ENCODE results near the gene RAB20. TPM values are rescaled to one million over a fixed set of nuclear protein-coding genes. Genes with fewer than 3 reads are reported as not detected.

Gene RAB20
- total and polyA plus RNA-seq, 2 experiments from 2014 or later, result 28.3 to 37.4 TPM

DNA sequence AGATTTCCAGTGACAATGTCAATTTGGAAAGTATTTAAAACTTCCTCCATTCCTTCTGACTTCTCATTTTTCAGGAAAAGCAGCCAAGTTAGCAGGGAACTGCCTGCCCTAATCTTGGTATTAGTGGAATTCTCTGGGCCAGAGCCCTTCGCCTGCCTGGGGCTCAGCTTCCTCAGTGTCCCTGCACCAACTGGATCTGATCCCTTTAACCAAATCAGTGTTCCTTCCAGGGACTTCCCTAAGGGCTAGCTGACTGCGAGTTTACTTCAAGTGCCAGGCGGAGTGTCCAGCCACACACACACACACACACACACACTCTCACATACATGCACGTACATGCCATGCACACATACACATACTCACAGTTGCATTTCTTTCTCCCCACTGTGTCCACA lies 20.0 kb downstream of the RAB20 start:
- H3K4me2 ChIP-seq, result peak overlapping the region; percentile 23
- WGBS (ENCODE audit: low lambda C conversion rate, missing lambda C conversion rate), result 48% methylated on average over 4 of the region's 4 CpGs
- H3K27ac ChIP-seq, result peak overlapping the region; percentile 50

DNA sequence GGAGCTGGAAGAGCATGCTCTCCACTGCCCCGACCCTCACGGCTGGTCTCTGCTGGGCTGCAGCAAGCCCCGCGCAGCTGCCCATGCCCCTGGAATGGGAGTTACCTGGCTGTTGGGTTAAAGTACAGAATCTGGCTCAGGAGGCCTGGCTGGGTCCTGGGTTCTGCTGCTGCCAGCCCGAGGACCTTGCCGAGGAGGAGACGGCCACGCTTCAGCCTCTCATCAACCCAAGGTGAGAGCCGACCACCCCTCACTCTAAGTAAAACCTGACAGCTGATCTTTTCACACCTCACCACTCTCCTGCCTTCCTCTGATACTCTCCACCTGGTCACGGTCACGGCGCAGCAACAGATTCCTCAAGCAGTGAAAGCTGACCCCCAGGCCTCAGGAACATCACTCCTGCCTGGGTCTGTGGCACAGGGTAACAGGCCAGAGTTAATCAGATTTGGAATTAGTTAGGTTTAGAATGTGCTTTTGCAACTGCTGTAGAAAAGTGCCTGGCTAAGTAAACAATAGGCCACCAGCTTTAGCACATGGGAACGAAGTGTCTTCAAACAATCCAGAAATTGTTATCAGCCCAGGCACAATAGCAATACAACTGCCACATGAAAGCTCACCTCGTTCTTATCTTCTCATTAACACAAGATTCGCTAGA lies 20.5 kb downstream of the RAB20 start:
- Histone ChIP-seq H2AFZ (no peak overlapping the region), H3K27me3 (no peaks in the 10 kb centered on the region), H3K79me2 (peaks cover 77% of the 10 kb centered on the region), H3K9me3 (ENCODE audit: low read depth) (peaks cover 7% of the 10 kb centered on the region), H4K20me1 (ENCODE audit: insufficient read depth, poor library complexity, severe bottlenecking) (no peaks in the 10 kb centered on the region), H3K9me2 (replicated peaks; ENCODE audit: insufficient read depth) (no peaks in the 10 kb centered on the region), H3K36me3 (replicated peaks; ENCODE audit: insufficient read depth, low read depth) (no peaks in the 10 kb centered on the region), H3K4me1 (ENCODE audit: insufficient read depth) (peaks cover 22% of the 10 kb centered on the region), H3K4me3 (no peak overlapping the region), H3K27ac (peak overlapping the region; percentile 50), H3K4me2 (peak overlapping the region; percentile 23)
- TF ChIP-seq EZH2phosphoT487 (IDR thresholded peaks at IDR 0.05; ENCODE audit: low read depth, severe bottlenecking, unreplicated experiment), result no peak
- no peak for TF ChIP-seq EZH2 (IDR thresholded peaks at IDR 0.05; ENCODE audit: borderline replicate concordance)
- TF ChIP-seq, protein P1, sequence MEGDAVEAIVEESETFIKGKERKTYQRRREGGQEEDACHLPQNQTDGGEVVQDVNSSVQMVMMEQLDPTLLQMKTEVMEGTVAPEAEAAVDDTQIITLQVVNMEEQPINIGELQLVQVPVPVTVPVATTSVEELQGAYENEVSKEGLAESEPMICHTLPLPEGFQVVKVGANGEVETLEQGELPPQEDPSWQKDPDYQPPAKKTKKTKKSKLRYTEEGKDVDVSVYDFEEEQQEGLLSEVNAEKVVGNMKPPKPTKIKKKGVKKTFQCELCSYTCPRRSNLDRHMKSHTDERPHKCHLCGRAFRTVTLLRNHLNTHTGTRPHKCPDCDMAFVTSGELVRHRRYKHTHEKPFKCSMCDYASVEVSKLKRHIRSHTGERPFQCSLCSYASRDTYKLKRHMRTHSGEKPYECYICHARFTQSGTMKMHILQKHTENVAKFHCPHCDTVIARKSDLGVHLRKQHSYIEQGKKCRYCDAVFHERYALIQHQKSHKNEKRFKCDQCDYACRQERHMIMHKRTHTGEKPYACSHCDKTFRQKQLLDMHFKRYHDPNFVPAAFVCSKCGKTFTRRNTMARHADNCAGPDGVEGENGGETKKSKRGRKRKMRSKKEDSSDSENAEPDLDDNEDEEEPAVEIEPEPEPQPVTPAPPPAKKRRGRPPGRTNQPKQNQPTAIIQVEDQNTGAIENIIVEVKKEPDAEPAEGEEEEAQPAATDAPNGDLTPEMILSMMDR (IDR thresholded peaks at IDR 0.05; ENCODE audit: poor library complexity), result no peak
- 50% methylated on average over 15 of the region's 15 CpGs for WGBS (ENCODE audit: low lambda C conversion rate, missing lambda C conversion rate)
- DNase-seq (ENCODE audit: low spot score), result no peak

More for the DNA sequence above, 20.0 kb downstream of the RAB20 start:
- peaks cover 7% of the 10 kb centered on the region for H3K9me3 ChIP-seq (ENCODE audit: low read depth)
- H3K9me2 ChIP-seq (replicated peaks; ENCODE audit: insufficient read depth), result no peaks in the 10 kb centered on the region
- H4K20me1 ChIP-seq (ENCODE audit: insufficient read depth, poor library complexity, severe bottlenecking), result no peaks in the 10 kb centered on the region
- no peaks in the 10 kb centered on the region for H3K36me3 ChIP-seq (replicated peaks; ENCODE audit: insufficient read depth, low read depth)
- TF ChIP-seq EZH2 (IDR thresholded peaks at IDR 0.05; ENCODE audit: borderline replicate concordance), result no peak
- TF ChIP-seq EZH2phosphoT487 (IDR thresholded peaks at IDR 0.05; ENCODE audit: low read depth, severe bottlenecking, unreplicated experiment), result no peak
- TF ChIP-seq, protein P1 (IDR thresholded peaks at IDR 0.05; ENCODE audit: poor library complexity), result no peak
- H3K4me3 ChIP-seq, result no peak overlapping the region
- no peaks in the 10 kb centered on the region for H3K27me3 ChIP-seq
- H2AFZ ChIP-seq, result no peak overlapping the region
- H3K79me2 ChIP-seq, result peaks cover 77% of the 10 kb centered on the region
- no peak for DNase-seq (ENCODE audit: low spot score)
- peaks cover 22% of the 10 kb centered on the region for H3K4me1 ChIP-seq (ENCODE audit: insufficient read depth)

DNA sequence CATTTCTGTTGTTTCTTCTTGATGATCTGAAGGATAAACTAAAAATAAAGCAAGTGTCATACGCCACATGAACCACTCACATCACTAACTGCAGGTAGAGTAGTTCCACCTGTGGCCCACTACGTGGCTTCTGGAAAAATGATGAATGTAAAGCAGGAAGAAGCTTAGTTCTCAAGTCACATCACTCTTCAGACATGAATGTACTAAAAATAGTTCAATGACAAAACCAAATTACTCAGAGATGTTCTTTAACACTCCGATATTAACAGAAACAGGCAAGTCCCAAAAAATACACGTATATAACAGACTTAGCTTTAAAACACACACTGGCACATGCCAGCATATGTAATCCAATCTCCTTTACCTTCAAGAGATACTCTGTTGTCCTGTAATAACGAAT lies 21.6 kb downstream of the RAB20 start:
- Histone ChIP-seq H3K9me2 (replicated peaks; ENCODE audit: insufficient read depth) (no peaks in the 10 kb centered on the region), H2AFZ (no peak overlapping the region), H3K4me1 (ENCODE audit: insufficient read depth) (peaks cover 22% of the 10 kb centered on the region), H3K27ac (no peak overlapping the region), H3K4me2 (no peak overlapping the region), H4K20me1 (ENCODE audit: insufficient read depth, poor library complexity, severe bottlenecking) (no peaks in the 10 kb centered on the region), H3K9me3 (ENCODE audit: low read depth) (peaks cover 7% of the 10 kb centered on the region), H3K4me3 (no peak overlapping the region), H3K36me3 (replicated peaks; ENCODE audit: insufficient read depth, low read depth) (no peaks in the 10 kb centered on the region), H3K79me2 (peaks cover 77% of the 10 kb centered on the region), H3K27me3 (no peaks in the 10 kb centered on the region)
- 97% methylated on average over 5 of the region's 5 CpGs for WGBS (ENCODE audit: low lambda C conversion rate, missing lambda C conversion rate)
- DNase-seq (ENCODE audit: low spot score), result no peak
- TF ChIP-seq, protein P1 (IDR thresholded peaks at IDR 0.05; ENCODE audit: poor library complexity), result no peak
- TF ChIP-seq EZH2phosphoT487 (IDR thresholded peaks at IDR 0.05; ENCODE audit: low read depth, severe bottlenecking, unreplicated experiment) (no peak), EZH2 (IDR thresholded peaks at IDR 0.05; ENCODE audit: borderline replicate concordance) (no peak)

Data from hepatocyte (in vitro differentiated cells).